Measurements from ENCODE around the gene KRT80. TPM values are rescaled to one million over a fixed set of nuclear protein-coding genes. Genes with fewer than 3 reads are reported as not detected.

The KRT80 gene
- total RNA-seq, 1 donor from 2014 or later: not detected

GRCh38 chr12:52169886-52170285 lies 21.9 kb downstream of the KRT80 start:
- no peaks in the 10 kb centered on the region for H3K36me3 Mint-ChIP-seq (ENCODE audit: unreplicated experiment)
- DNase-seq: no peak
- H3K27ac Mint-ChIP-seq (ENCODE audit: unreplicated experiment): no peak overlapping the region
- no peak for TF ChIP-seq CTCF (IDR thresholded peaks at IDR 0.05; ENCODE audit: partially characterized antibody, unreplicated experiment)
- no peaks in the 10 kb centered on the region for H3K4me1 Mint-ChIP-seq (ENCODE audit: low read depth, unreplicated experiment)
- peaks cover 6% of the 10 kb centered on the region for H3K27me3 Mint-ChIP-seq (ENCODE audit: unreplicated experiment)
- H3K9me3 Mint-ChIP-seq (ENCODE audit: unreplicated experiment): peaks cover 2% of the 10 kb centered on the region
- no peak overlapping the region for H3K4me3 Mint-ChIP-seq (ENCODE audit: unreplicated experiment)

- peaks cover 7% of the 10 kb centered on the region for H3K27me3 Mint-ChIP-seq (ENCODE audit: unreplicated experiment)
- H3K4me1 Mint-ChIP-seq (ENCODE audit: low read depth, unreplicated experiment): no peaks in the 10 kb centered on the region
- peaks cover 4% of the 10 kb centered on the region for H3K9me3 Mint-ChIP-seq (ENCODE audit: unreplicated experiment)
- peak; percentile 14 for DNase-seq
- no peak for TF ChIP-seq CTCF (IDR thresholded peaks at IDR 0.05; ENCODE audit: partially characterized antibody, unreplicated experiment)
- H3K36me3 Mint-ChIP-seq (ENCODE audit: unreplicated experiment): no peaks in the 10 kb centered on the region
- no peak overlapping the region for H3K27ac Mint-ChIP-seq (ENCODE audit: unreplicated experiment)
- H3K4me3 Mint-ChIP-seq (ENCODE audit: unreplicated experiment): no peak overlapping the region
Observed at GRCh38 chr12:52168019-52168717, 23.6 kb downstream of the KRT80 start.

GRCh38 chr12:52167526-52167925 lies 24.3 kb downstream of the KRT80 start:
- peaks cover 1% of the 10 kb centered on the region for H3K4me1 Mint-ChIP-seq (ENCODE audit: low read depth, unreplicated experiment)
- peaks cover 8% of the 10 kb centered on the region for H3K27me3 Mint-ChIP-seq (ENCODE audit: unreplicated experiment)
- no peak overlapping the region for H3K4me3 Mint-ChIP-seq (ENCODE audit: unreplicated experiment)
- no peak for TF ChIP-seq CTCF (IDR thresholded peaks at IDR 0.05; ENCODE audit: partially characterized antibody, unreplicated experiment)
- H3K9me3 Mint-ChIP-seq (ENCODE audit: unreplicated experiment): peaks cover 4% of the 10 kb centered on the region
- no peak for DNase-seq
- H3K27ac Mint-ChIP-seq (ENCODE audit: unreplicated experiment): no peak overlapping the region
- no peaks in the 10 kb centered on the region for H3K36me3 Mint-ChIP-seq (ENCODE audit: unreplicated experiment)

- no peaks in the 10 kb centered on the region for H3K36me3 Mint-ChIP-seq (ENCODE audit: unreplicated experiment)
- H3K9me3 Mint-ChIP-seq (ENCODE audit: unreplicated experiment): peaks cover 5% of the 10 kb centered on the region
- peaks cover 9% of the 10 kb centered on the region for H3K27me3 Mint-ChIP-seq (ENCODE audit: unreplicated experiment)
- TF ChIP-seq CTCF (IDR thresholded peaks at IDR 0.05; ENCODE audit: partially characterized antibody, unreplicated experiment): no peak
- no peak for DNase-seq
- H3K4me3 Mint-ChIP-seq (ENCODE audit: unreplicated experiment): no peak overlapping the region
- H3K4me1 Mint-ChIP-seq (ENCODE audit: low read depth, unreplicated experiment): peaks cover 1% of the 10 kb centered on the region
- H3K27ac Mint-ChIP-seq (ENCODE audit: unreplicated experiment): no peak overlapping the region
Observed at GRCh38 chr12:52166672-52167071, 25.1 kb downstream of the KRT80 start.

- DNase-seq: peak; percentile 13
- Mint-ChIP-seq H3K36me3 (ENCODE audit: unreplicated experiment) (no peaks in the 10 kb centered on the region), H3K27ac (ENCODE audit: unreplicated experiment) (no peak overlapping the region), H3K9me3 (ENCODE audit: unreplicated experiment) (peaks cover 5% of the 10 kb centered on the region), H3K4me1 (ENCODE audit: low read depth, unreplicated experiment) (peaks cover 1% of the 10 kb centered on the region), H3K27me3 (ENCODE audit: unreplicated experiment) (peaks cover 9% of the 10 kb centered on the region), H3K4me3 (ENCODE audit: unreplicated experiment) (no peak overlapping the region)
- no peak for TF ChIP-seq CTCF (IDR thresholded peaks at IDR 0.05; ENCODE audit: partially characterized antibody, unreplicated experiment)
Observed at GRCh38 chr12:52165096-52165855, 26.5 kb downstream of the KRT80 start.
